Measurements from ENCODE around the gene DRG2.

- TF ChIP-seq, protein P1, sequence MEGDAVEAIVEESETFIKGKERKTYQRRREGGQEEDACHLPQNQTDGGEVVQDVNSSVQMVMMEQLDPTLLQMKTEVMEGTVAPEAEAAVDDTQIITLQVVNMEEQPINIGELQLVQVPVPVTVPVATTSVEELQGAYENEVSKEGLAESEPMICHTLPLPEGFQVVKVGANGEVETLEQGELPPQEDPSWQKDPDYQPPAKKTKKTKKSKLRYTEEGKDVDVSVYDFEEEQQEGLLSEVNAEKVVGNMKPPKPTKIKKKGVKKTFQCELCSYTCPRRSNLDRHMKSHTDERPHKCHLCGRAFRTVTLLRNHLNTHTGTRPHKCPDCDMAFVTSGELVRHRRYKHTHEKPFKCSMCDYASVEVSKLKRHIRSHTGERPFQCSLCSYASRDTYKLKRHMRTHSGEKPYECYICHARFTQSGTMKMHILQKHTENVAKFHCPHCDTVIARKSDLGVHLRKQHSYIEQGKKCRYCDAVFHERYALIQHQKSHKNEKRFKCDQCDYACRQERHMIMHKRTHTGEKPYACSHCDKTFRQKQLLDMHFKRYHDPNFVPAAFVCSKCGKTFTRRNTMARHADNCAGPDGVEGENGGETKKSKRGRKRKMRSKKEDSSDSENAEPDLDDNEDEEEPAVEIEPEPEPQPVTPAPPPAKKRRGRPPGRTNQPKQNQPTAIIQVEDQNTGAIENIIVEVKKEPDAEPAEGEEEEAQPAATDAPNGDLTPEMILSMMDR (conservative IDR thresholded peaks at IDR 0.05; ENCODE audit: low read depth, low read length), result no peak
- no peak for TF ChIP-seq EZH2 (IDR thresholded peaks at IDR 0.05; ENCODE audit: borderline replicate concordance, low read depth, low read length, poor library complexity, severe bottlenecking)
Observed at GRCh38 chr17:18038861-18039534, 48.8 kb upstream of the DRG2 start, which contains the start of the genes ATPAF2 and GID4.

Measured in A673 (cell line).